ENCODE data around the gene ZBTB21.

DNA sequence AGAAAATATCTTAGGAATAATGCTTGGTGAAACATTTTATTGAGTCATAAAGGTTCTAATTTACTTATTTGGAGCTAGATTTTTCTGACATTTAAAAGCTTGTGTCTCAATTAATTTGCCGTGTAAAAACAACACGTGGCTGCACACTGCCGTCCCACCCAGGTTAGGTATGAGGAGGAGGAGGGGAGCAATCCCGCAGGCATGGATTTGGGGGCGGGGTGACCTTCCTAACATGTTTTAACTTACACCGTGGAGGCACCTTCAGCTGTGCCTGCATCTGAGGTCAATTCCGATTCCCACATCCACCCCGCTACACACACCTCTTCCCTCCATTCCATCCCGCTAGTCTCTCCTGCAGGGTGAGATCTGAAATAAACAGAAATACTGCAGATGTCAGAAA is 32.5 kb upstream of the ZBTB21 start:
- TF ChIP-seq, protein P1, sequence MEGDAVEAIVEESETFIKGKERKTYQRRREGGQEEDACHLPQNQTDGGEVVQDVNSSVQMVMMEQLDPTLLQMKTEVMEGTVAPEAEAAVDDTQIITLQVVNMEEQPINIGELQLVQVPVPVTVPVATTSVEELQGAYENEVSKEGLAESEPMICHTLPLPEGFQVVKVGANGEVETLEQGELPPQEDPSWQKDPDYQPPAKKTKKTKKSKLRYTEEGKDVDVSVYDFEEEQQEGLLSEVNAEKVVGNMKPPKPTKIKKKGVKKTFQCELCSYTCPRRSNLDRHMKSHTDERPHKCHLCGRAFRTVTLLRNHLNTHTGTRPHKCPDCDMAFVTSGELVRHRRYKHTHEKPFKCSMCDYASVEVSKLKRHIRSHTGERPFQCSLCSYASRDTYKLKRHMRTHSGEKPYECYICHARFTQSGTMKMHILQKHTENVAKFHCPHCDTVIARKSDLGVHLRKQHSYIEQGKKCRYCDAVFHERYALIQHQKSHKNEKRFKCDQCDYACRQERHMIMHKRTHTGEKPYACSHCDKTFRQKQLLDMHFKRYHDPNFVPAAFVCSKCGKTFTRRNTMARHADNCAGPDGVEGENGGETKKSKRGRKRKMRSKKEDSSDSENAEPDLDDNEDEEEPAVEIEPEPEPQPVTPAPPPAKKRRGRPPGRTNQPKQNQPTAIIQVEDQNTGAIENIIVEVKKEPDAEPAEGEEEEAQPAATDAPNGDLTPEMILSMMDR (IDR thresholded peaks at IDR 0.05; ENCODE audit: low read length): no peak
- no peak for TF ChIP-seq EZH2phosphoT487 (IDR thresholded peaks at IDR 0.05; ENCODE audit: low read length)

Measured in MM.1S (cell line).